ENCODE data around the gene EDRF1. TPM values are rescaled to one million over a fixed set of nuclear protein-coding genes. Genes with fewer than 3 reads are reported as not detected.

Gene EDRF1
- total RNA-seq, 1 experiment from 2014 or later = 49.2 TPM

GRCh38 chr10:125769175-125769574, 49.7 kb downstream of the EDRF1 start:
- intact Hi-C loops (cut with micrococcal nuclease) = no loop called here
- Histone ChIP-seq H3K4me1 (ENCODE audit: control insufficient read depth in 1 of 2, insufficient read depth in 2 of 2, low read length in 2 of 2) (no peaks in the 10 kb centered on the region), H3K4me2 (ENCODE audit: low read length) (no peak overlapping the region), H3K9ac (ENCODE audit: low read length) (no peak overlapping the region), H3K27ac (ENCODE audit: low read depth, low read length) (no peak overlapping the region), H2AFZ (ENCODE audit: low read depth, low read length, poor library complexity, severe bottlenecking) (no peak overlapping the region), H3K4me3 (replicated peaks in 1 of 2; ENCODE audit: low read depth in 1 of 2, low read length in 2 of 2) (no peak overlapping the region), H4K20me1 (ENCODE audit: insufficient read depth) (no peaks in the 10 kb centered on the region), H3K9me3 (ENCODE audit: control insufficient read depth in 1 of 2, insufficient read depth in 1 of 2, low read depth in 1 of 2, low read length in 2 of 2) (no peaks in the 10 kb centered on the region), H3K36me3 (ENCODE audit: control insufficient read depth in 1 of 2, insufficient read depth in 2 of 2, low read length in 2 of 2) (peaks cover 11 to 15% of the 10 kb centered on the region in 2 experiments; a peak in 3 of 4 replicates), H3K27me3 (ENCODE audit: insufficient read depth, low read length) (no peaks in the 10 kb centered on the region), H3K79me2 (ENCODE audit: insufficient read depth, low read length) (no peaks in the 10 kb centered on the region), H3K9me2 (ENCODE audit: insufficient read depth) (no peaks in the 10 kb centered on the region)
- ChIA-PET CTCF (no interaction called here), POLR2A (no interaction called here), RAD21 (ENCODE audit: low non-redundant PET in 1 of 2, low total read pairs in 2 of 2, uncharacterized antibody in 2 of 2, unreplicated experiment in 2 of 2) (no interaction called here)
- no peak for ATAC-seq
- TF ChIP-seq POLR2AphosphoS5 (IDR thresholded peaks at IDR 0.05; ENCODE audit: low read depth, low read length) (no peak), MAX (IDR thresholded peaks at IDR 0.05) (no peak), EZH2phosphoT487 (IDR thresholded peaks at IDR 0.05; ENCODE audit: borderline replicate concordance) (no peak), CTCF (IDR thresholded peaks at IDR 0.05 in 2 of 3, conservative IDR thresholded peaks at IDR 0.05 in 1 of 3; ENCODE audit: borderline replicate concordance in 1 of 3, insufficient read depth in 1 of 3, low read depth in 2 of 3, low read length in 2 of 3) (no peak), POLR2A (IDR thresholded peaks at IDR 0.05; ENCODE audit: borderline replicate concordance, extremely low read depth, insufficient read depth, insufficient read length) (no peak), SIN3A (IDR thresholded peaks at IDR 0.05; ENCODE audit: low read depth) (no peak), EZH2 (IDR thresholded peaks at IDR 0.05) (no peak), TCF7L2 (IDR thresholded peaks at IDR 0.05; ENCODE audit: borderline replicate concordance, extremely low read depth, insufficient read depth, insufficient read length) (no peak), RAD21 (IDR thresholded peaks at IDR 0.05; ENCODE audit: low read depth) (no peak), ATF3 (IDR thresholded peaks at IDR 0.05) (no peak), EGR1 (IDR thresholded peaks at IDR 0.05; ENCODE audit: low read depth) (no peak), ZNF274 (IDR thresholded peaks at IDR 0.05; ENCODE audit: low read depth, low read length) (no peak), REST (IDR thresholded peaks at IDR 0.05; ENCODE audit: low read depth) (no peak), SP1 (IDR thresholded peaks at IDR 0.05; ENCODE audit: low read depth) (no peak), ZBTB33 (IDR thresholded peaks at IDR 0.05; ENCODE audit: extremely low read depth, insufficient replicate concordance, low read length) (no peak), SRF (IDR thresholded peaks at IDR 0.05; ENCODE audit: low read depth) (no peak), FOSL1 (IDR thresholded peaks at IDR 0.05; ENCODE audit: low read depth) (no peak)
- DNase-seq (ENCODE audit: low read depth, low spot score) = no peak
- no TSS peak for BruUV-seq (replicated peaks)
